A549 (cell line): ENCODE results near the gene KHDC4. TPM values are rescaled to one million over a fixed set of nuclear protein-coding genes. Genes with fewer than 3 reads are reported as not detected.

Experiments
- ATAC-seq, 2 experiments: fragments of 200-7000 bp in 1 of 2; fragments of >200 bp in 1 of 2; cut with Nextera tagmentation in 1 of 2; cut with Tn5 transposase in 1 of 2; 3 replicates each; pipeline versions ENCODE4 v1.8.0 to v1.9.1; 2018 to 2020; ENCODE audit warnings: mild to moderate bottlenecking in 1 of 2, moderate library complexity in 1 of 2
- CTCF ChIA-PET: fragments of 300-600 bp; sonication (Branson Sonifier 250); formaldehyde crosslinking; extraction: SDS; loops from one replicate; lab custom pipeline; 2021; ENCODE audit warnings: antibody characterized with exemption, inconsistent platforms; lab: Yijun Ruan, JAX
- POLR2A ChIA-PET: fragments of 350-600 bp; formaldehyde crosslinking; extraction: SDS; loops from one replicate; lab custom pipeline; 2021; ENCODE audit warnings: antibody characterized with exemption, inconsistent platforms; lab: Yijun Ruan, JAX
- DNase-seq, 2 experiments: peaks; one replicate each; pipeline versions ENCODE4 v3.0.0 to v3.0.0-alpha.2; 2011 to 2016; ENCODE audit warnings: low read depth in 1 of 2, low spot score in 1 of 2
- FAIRE-seq: peaks from 2 replicates; lab custom pipeline; 2011; peaks lifted over from hg19 to GRCh38; lab: Jason Lieb, UNC
- H3K27ac ChIP-seq, 2 experiments: fragments of >200 bp; sonication (Bioruptor Twin); formaldehyde crosslinking; 3 replicates each; pipeline ENCODE4 v1.5.1; 2016 to 2017
- H3K4me1 ChIP-seq: fragments of >200 bp; sonication (Bioruptor Twin); formaldehyde crosslinking; 3 replicates; pipeline ENCODE4 v1.6.1; 2016
- H3K4me2 ChIP-seq: fragments of >200 bp; sonication (Bioruptor Twin); formaldehyde crosslinking; 3 replicates; pipeline ENCODE4 v1.6.1; 2016
- H3K4me3 ChIP-seq: fragments of >200 bp; sonication (Bioruptor Twin); formaldehyde crosslinking; 3 replicates; pipeline ENCODE4 v1.5.1; 2016
- H3K9me3 ChIP-seq: fragments of >200 bp; sonication (Bioruptor Twin); formaldehyde crosslinking; 3 replicates; pipeline ENCODE4 v1.6.1; 2016
- BCL3 ChIP-seq: fragments of >200 bp; sonication (Bioruptor Twin); formaldehyde crosslinking; IDR thresholded peaks from 3 replicates; pipeline ENCODE4 v1.6.1; 2016
- BHLHE40 ChIP-seq: IDR thresholded peaks from 2 replicates; pipeline ENCODE4 v1.6.1; 2012; ENCODE audit warnings: low read depth, low read length, inconsistent platforms
- CHD2 ChIP-seq: fragments of 150-350 bp; IDR thresholded peaks from 2 replicates; pipeline ENCODE4 v1.6.1; 2014; ENCODE audit warnings: low read length; ENCODE audit not compliant: partially characterized antibody
- CTCF ChIP-seq: fragments of >200 bp; sonication (Bioruptor Twin); formaldehyde crosslinking; IDR thresholded peaks from 3 replicates; pipeline ENCODE4 v1.5.1; 2016
- ELK1 ChIP-seq: fragments of 150-350 bp; IDR thresholded peaks from 2 replicates; pipeline ENCODE4 v1.6.1; 2014; ENCODE audit warnings: low read depth, mild to moderate bottlenecking, low read length
- ESRRA ChIP-seq: fragments of 150-350 bp; IDR thresholded peaks from 2 replicates; pipeline ENCODE4 v1.6.1; 2014; ENCODE audit warnings: mild to moderate bottlenecking, low read length, borderline replicate concordance
- FOSB ChIP-seq: fragments of 250-450 bp; sonication (Bioruptor Pico); IDR thresholded peaks from 2 replicates; pipeline ENCODE4 v1.5.0; 2020; ENCODE audit warnings: mild to moderate bottlenecking, moderate library complexity
- HEYL ChIP-seq: fragments of 250-450 bp; sonication (Bioruptor Pico); IDR thresholded peaks from 2 replicates; pipeline ENCODE4 v1.8.0; 2021; ENCODE audit warnings: mild to moderate bottlenecking, moderate library complexity
- HOXB13 ChIP-seq: fragments of 250-450 bp; sonication (Bioruptor Pico); IDR thresholded peaks from 2 replicates; pipeline ENCODE4 v1.5.0; 2020; ENCODE audit warnings: low read depth, mild to moderate bottlenecking, moderate library complexity
- JUN ChIP-seq, 2 experiments: fragments of >200 bp; sonication (Bioruptor Twin); formaldehyde crosslinking; IDR thresholded peaks; 2 replicates in 1 of 2; 3 replicates in 1 of 2; pipeline ENCODE4 v1.6.1; 2016 to 2017
- KDM5A ChIP-seq: fragments of 200-600 bp; sonication (generic); IDR thresholded peaks from 2 replicates; pipeline ENCODE4 v1.6.1; 2016; ENCODE audit warnings: antibody characterized with exemption, mild to moderate bottlenecking
- MAFK ChIP-seq: fragments of 450-650 bp; IDR thresholded peaks from 2 replicates; pipeline ENCODE4 v1.6.1; 2014; ENCODE audit not compliant: partially characterized antibody
- MAZ ChIP-seq: fragments of 150-350 bp; IDR thresholded peaks from 2 replicates; pipeline ENCODE4 v1.6.1; 2014; ENCODE audit warnings: antibody characterized with exemption, low read depth, low read length, borderline replicate concordance
- NR3C1 ChIP-seq: fragments of >200 bp; sonication (Bioruptor Twin); formaldehyde crosslinking; IDR thresholded peaks from 3 replicates; pipeline ENCODE4 v1.6.1; 2017
- PHF8 ChIP-seq: fragments of 200-600 bp; sonication (generic); IDR thresholded peaks from 2 replicates; pipeline ENCODE4 v1.6.1; 2016; ENCODE audit warnings: low read depth, mild to moderate bottlenecking, antibody characterized with exemption, moderate library complexity, borderline replicate concordance
- POLR2A ChIP-seq: IDR thresholded peaks from 2 replicates; pipeline ENCODE4 v1.6.1; 2012; ENCODE audit warnings: mild to moderate bottlenecking, low read length
- RAD21 ChIP-seq, 2 experiments: fragments of >200 bp in 1 of 2; sonication (Bioruptor Twin) in 1 of 2; formaldehyde crosslinking in 1 of 2; IDR thresholded peaks in 1 of 2; conservative IDR thresholded peaks in 1 of 2; 2 replicates in 1 of 2; 3 replicates in 1 of 2; pipeline ENCODE4 v1.6.1; 2012 to 2018; ENCODE audit warnings: inconsistent platforms in 1 of 2
- REST ChIP-seq: fragments of 200-600 bp; sonication (generic); IDR thresholded peaks from 2 replicates; pipeline ENCODE4 v1.6.1; 2016; ENCODE audit warnings: antibody characterized with exemption, mild to moderate bottlenecking, moderate library complexity
- RFX5 ChIP-seq: fragments of 450-650 bp; IDR thresholded peaks from 2 replicates; pipeline ENCODE4 v1.7.1; 2014; ENCODE audit warnings: antibody characterized with exemption, mild to moderate bottlenecking, moderate library complexity
- SMC3 ChIP-seq: fragments of >200 bp; sonication (Bioruptor Twin); formaldehyde crosslinking; IDR thresholded peaks from 3 replicates; pipeline ENCODE4 v1.6.1; 2018; ENCODE audit warnings: inconsistent platforms
- TP53 ChIP-seq: fragments of 250-450 bp; sonication (Bioruptor Pico); IDR thresholded peaks from 2 replicates; pipeline ENCODE4 v1.5.0; 2021; ENCODE audit warnings: mild to moderate bottlenecking, moderate library complexity
- USF2 ChIP-seq: fragments of 450-650 bp; IDR thresholded peaks from 2 replicates; pipeline ENCODE4 v1.6.1; 2014; ENCODE audit warnings: antibody characterized with exemption
- ZFP36 ChIP-seq: fragments of 450-650 bp; IDR thresholded peaks from 2 replicates; pipeline ENCODE4 v1.6.1; 2014; ENCODE audit warnings: borderline replicate concordance; ENCODE audit not compliant: partially characterized antibody
- ZNF302 ChIP-seq: fragments of 250-450 bp; sonication (Bioruptor Pico); IDR thresholded peaks from 2 replicates; pipeline ENCODE4 v1.9.0; 2021; ENCODE audit warnings: inconsistent platforms, mild to moderate bottlenecking, moderate library complexity
- WGBS: methylation state at CpG from one replicate; pipeline ENCODE4 v1.1.6; 2017; ENCODE audit errors: missing lambda C conversion rate; 5-methylcytosine and 5-hydroxymethylcytosine counted together
- polyA plus RNA-seq, 4 experiments: library from polyadenylated mRNA; depleted of rRNA in 3 of 4; stranded (reverse); fragments of >200 nt; fragmentation: RNase III in 1 of 4; extraction: RNeasy Plus Mini Kit Qiagen cat#74134 plus additional on column Dnase treatment in 1 of 4; gene quantifications; 2 replicates in 3 of 4; 3 replicates in 1 of 4; pipeline ENCODE4 v1.2.3, GENCODE V29; 2011 to 2017

Gene KHDC4
- polyA plus RNA-seq, 2 of the 4 experiments (the other 2 are of a cell fraction), result 37.7 to 72.3 TPM

GRCh38 chr1:155940482-155940992 lies 6.3 kb upstream of the KHDC4 start (continued):
- no peak for TF ChIP-seq RAD21 (conservative IDR thresholded peaks at IDR 0.05 in 1 of 2, IDR thresholded peaks at IDR 0.05 in 1 of 2)
- no peak for TF ChIP-seq JUN (IDR thresholded peaks at IDR 0.05)
- TF ChIP-seq NR3C1, result no peak
- no peak for TF ChIP-seq MAFK

GRCh38 chr1:155938220-155938627 lies 4.0 kb upstream of the KHDC4 start:
- TF ChIP-seq FOSB (CRISPR knock-in tag), result 0 out of 2 replicates have a peak, but pooled peaks have one; percentile 31
- TF ChIP-seq SMC3, result peak; percentile 95
- TF ChIP-seq RAD21 (conservative IDR thresholded peaks at IDR 0.05 in 1 of 2, IDR thresholded peaks at IDR 0.05 in 1 of 2), result peak; percentile 92 to 97
- TF ChIP-seq CTCF, result peak; percentile 94
- no peak for TF ChIP-seq ESRRA
- TF ChIP-seq, all 56 proteins: peak for 4
- Histone ChIP-seq H3K27ac (peak overlapping the region in 1 of 2 experiments; percentile 56; a peak in 2 of 6 replicates), H3K4me3 (no peak overlapping the region), H3K4me2 (no peak overlapping the region), H3K9me3 (no peaks in the 10 kb centered on the region), H3K4me1 (peaks cover 38% of the 10 kb centered on the region)
- DNase-seq, result peak; percentile 75 to 81
- peak; percentile 45 to 53 for ATAC-seq
- no peak for FAIRE-seq
- CTCF ChIA-PET, result interaction anchor here (0.6 to 10.8 kb wide), 43 partner anchors 12 to 310 kb away, joined by 3 to 423 read pairs (median 4); partner anchors contain the start of genes ARHGEF2, LAMTOR2, PAQR6 and RAB25
- WGBS, result 0% methylated on average over 1 of the region's 1 CpG
- POLR2A ChIA-PET, result interaction anchor here (0.6 to 1.2 kb wide), 2 partner anchors 46 to 67 kb away, joined by 3 read pairs; no protein-coding TSS in a partner anchor

GRCh38 chr1:155934936-155935590 lies 850 bp upstream of the KHDC4 start:
- peak overlapping the region; percentile 85 for H3K4me2 ChIP-seq
- peak overlapping the region; percentile 81 for H3K4me3 ChIP-seq
- no peaks in the 10 kb centered on the region for H3K9me3 ChIP-seq
- ChIA-PET CTCF (interaction anchor here (0.7 to 3.4 kb wide), 8 partner anchors 16 to 290 kb away, joined by 3 to 21 read pairs (median 5); no protein-coding TSS in a partner anchor), POLR2A (interaction anchor here (0.7 to 1.9 kb wide), 15 partner anchors 8 to 326 kb away, joined by 3 to 10 read pairs (median 4); partner anchors contain the start of genes ARHGEF2 and SYT11)
- no peak for FAIRE-seq
- H3K4me1 ChIP-seq, result peaks cover 37% of the 10 kb centered on the region
- ATAC-seq, result no peak
- peak overlapping the region; percentile 91 to 94 for H3K27ac ChIP-seq
- no peak for DNase-seq
- WGBS, result 91% methylated on average over 24 of the region's 24 CpGs
- no peak for TF ChIP-seq HEYL (CRISPR knock-in tag)
- no peak for TF ChIP-seq RAD21 (conservative IDR thresholded peaks at IDR 0.05 in 1 of 2, IDR thresholded peaks at IDR 0.05 in 1 of 2)
- TF ChIP-seq USF2, result no peak
- TF ChIP-seq BCL3, result no peak
- TF ChIP-seq NR3C1, result no peak
- no peak for TF ChIP-seq MAZ
- no peak for TF ChIP-seq MAFK
- no peak for TF ChIP-seq REST
- no peak for TF ChIP-seq BHLHE40
- TF ChIP-seq ELK1, result no peak
- TF ChIP-seq CHD2, result no peak
- no peak for TF ChIP-seq ZFP36
- TF ChIP-seq TP53, result no peak
- TF ChIP-seq KDM5A, result no peak
- TF ChIP-seq PHF8, result no peak; the same call in 1 of the 2 replicates
- no peak for TF ChIP-seq POLR2A
- TF ChIP-seq ZNF302 (CRISPR knock-in tag), result no peak
- TF ChIP-seq HOXB13 (CRISPR knock-in tag), result no peak
- TF ChIP-seq RFX5, result no peak
